GM12878 (cell line): ENCODE data around the gene FMNL2. TPM values are rescaled to one million over a fixed set of nuclear protein-coding genes. Genes with fewer than 3 reads are reported as not detected.

Experiments
- ATAC-seq: fragments of 200-7000 bp; cut with Tn5 transposase; 3 replicates; pipeline ENCODE4 v1.9.1; 2020; ENCODE audit warnings: mild to moderate bottlenecking, moderate library complexity
- BruUV-seq: library from RNA; stranded (reverse); fragments of 400-500 nt; replicated peaks from 2 replicates; lab custom pipeline; 2021; lab: Mats Ljungman, UMichigan
- CTCF ChIA-PET: fragments of 300-600 bp; sonication (Branson Sonifier 250); formaldehyde crosslinking; extraction: SDS; loops from one replicate; lab custom pipeline; 2021; ENCODE audit warnings: inconsistent platforms; lab: Yijun Ruan, JAX
- POLR2A ChIA-PET: fragments of 350-600 bp; formaldehyde crosslinking; extraction: SDS; loops from one replicate; lab custom pipeline; 2021; ENCODE audit warnings: inconsistent platforms; lab: Charles Lee
- RAD21 ChIA-PET: fragments of 300-600 bp; sonication (Branson Sonifier 250); formaldehyde crosslinking; loops from one replicate; lab custom pipeline; 2023; ENCODE audit warnings: antibody characterized with exemption; ENCODE audit not compliant: unreplicated experiment; lab: Charles Lee
- SMC1A ChIA-PET: fragments of 300-600 bp; sonication (Branson Sonifier 250); formaldehyde crosslinking; loops from one replicate; lab custom pipeline; 2023; ENCODE audit not compliant: unreplicated experiment, uncharacterized antibody; lab: Charles Lee
- DNase-seq: peaks from one replicate; pipeline ENCODE4 v3.0.0-alpha.2; 2011; ENCODE audit warnings: low read depth, low spot score
- FAIRE-seq: peaks from 3 replicates; lab custom pipeline; 2011; peaks lifted over from hg19 to GRCh38; lab: Jason Lieb, UNC
- H2AFZ ChIP-seq: 2 replicates; pipeline ENCODE4 v1.6.0; 2011; ENCODE audit warnings: low read depth, low read length, control low read depth; ENCODE audit not compliant: control insufficient read depth
- H3K27ac ChIP-seq: 2 replicates; pipeline ENCODE4 v1.5.1; 2011; ENCODE audit warnings: control low read depth; ENCODE audit not compliant: control insufficient read depth, insufficient read depth
- H3K27me3 ChIP-seq, 2 experiments: replicated peaks in 1 of 2; 2 replicates each; pipeline versions ENCODE4 v1.6.0 to v1.6.1; 2011; ENCODE audit warnings: low read length in 1 of 2; ENCODE audit not compliant: control insufficient read depth in 2 of 2, insufficient read depth in 2 of 2
- H3K36me3 ChIP-seq, 2 experiments: 2 replicates each; pipeline ENCODE4 v1.5.1; 2011; ENCODE audit warnings: low read length in 1 of 2; ENCODE audit not compliant: control insufficient read depth in 2 of 2, insufficient read depth in 2 of 2
- H3K4me1 ChIP-seq: 2 replicates; pipeline ENCODE4 v1.6.1; 2011; ENCODE audit warnings: mild to moderate bottlenecking, low read length, moderate library complexity, mixed read lengths; ENCODE audit not compliant: control insufficient read depth, insufficient read depth
- H3K4me2 ChIP-seq: 2 replicates; pipeline ENCODE4 v1.6.0; 2011; ENCODE audit warnings: control low read depth; ENCODE audit not compliant: control insufficient read depth, insufficient read depth
- H3K4me3 ChIP-seq: fragments of 200-600 bp; sonication (generic); 2 replicates; pipeline ENCODE4 v1.5.1; 2016
- H3K79me2 ChIP-seq: 2 replicates; pipeline ENCODE4 v1.6.0; 2011; ENCODE audit warnings: low read length; ENCODE audit not compliant: control insufficient read depth, insufficient read depth
- H3K9ac ChIP-seq: 2 replicates; pipeline ENCODE4 v1.8.0; 2011; ENCODE audit warnings: low read length, control low read depth, mixed read lengths; ENCODE audit not compliant: control insufficient read depth, insufficient read depth
- H3K9me3 ChIP-seq: replicated peaks from 3 replicates; pipeline ENCODE4 v1.5.1; 2011; ENCODE audit warnings: mild to moderate bottlenecking, low read length; ENCODE audit not compliant: control insufficient read depth, insufficient read depth
- H4K20me1 ChIP-seq: 2 replicates; pipeline ENCODE4 v1.6.0; 2011; ENCODE audit not compliant: control insufficient read depth, insufficient read depth
- MEF2B ChIP-seq: fragments of 450-650 bp; IDR thresholded peaks from 2 replicates; pipeline ENCODE4 v1.6.1; 2018; ENCODE audit warnings: mild to moderate bottlenecking, moderate library complexity; ENCODE audit not compliant: partially characterized antibody, poor library complexity, severe bottlenecking
- NRF1 ChIP-seq: conservative IDR thresholded peaks from 2 replicates; pipeline ENCODE4 v1.6.1; 2011; ENCODE audit warnings: mild to moderate bottlenecking, low read depth, low read length, improper control_type of control experiment
- POLR2AphosphoS5 ChIP-seq: IDR thresholded peaks from 2 replicates; pipeline ENCODE4 v1.6.1; 2011; ENCODE audit warnings: mild to moderate bottlenecking, low read length, inconsistent platforms
- RCOR1 ChIP-seq: conservative IDR thresholded peaks from 2 replicates; pipeline ENCODE4 v1.6.1; 2012; ENCODE audit warnings: low read depth, low read length, improper control_type of control experiment
- REST ChIP-seq: IDR thresholded peaks from 2 replicates; pipeline ENCODE4 v1.6.1; 2012; ENCODE audit warnings: mild to moderate bottlenecking, low read depth, low read length
- WRNIP1 ChIP-seq: IDR thresholded peaks from 2 replicates; pipeline ENCODE4 v1.6.1; 2011; ENCODE audit warnings: low read depth, low read length, improper control_type of control experiment, borderline replicate concordance
- ZNF384 ChIP-seq: IDR thresholded peaks from 2 replicates; pipeline ENCODE4 v1.6.1; 2012; ENCODE audit warnings: low read depth, mild to moderate bottlenecking, low read length, improper control_type of control experiment, borderline replicate concordance
- WGBS: methylation state at CpG from one replicate; pipeline ENCODE4 v1.1.6; 2016; ENCODE audit warnings: low lambda C conversion rate; ENCODE audit not compliant: insufficient replicate concordance, insufficient coverage; ENCODE audit errors: missing lambda C conversion rate; 5-methylcytosine and 5-hydroxymethylcytosine counted together
- in situ Hi-C: fragments of 300-500 bp; cut with MboI; formaldehyde crosslinking; loops from 9 replicates; pipeline ENCODE4 v1.14.3; 2018; ENCODE audit warnings: mixed read lengths
- intact Hi-C: fragments of 100-400 bp; cut with micrococcal nuclease; formaldehyde crosslinking; loops from one replicate; pipeline ENCODE4 v1.14.2; 2022; ENCODE audit not compliant: unreplicated experiment
- polyA plus RNA-seq, 11 experiments: library from polyadenylated mRNA; depleted of rRNA in 4 of 11; unstranded in 6 of 11; stranded (reverse) in 5 of 11; fragments of >200 nt; fragmentation: Nextera tagmentation in 4 of 11; fragmentation: Illumina TruSeq in 1 of 11; extraction: Ambion mirVana in 4 of 11; extraction: Trizol in 1 of 11; gene quantifications; 1 replicate in 1 of 11; 2 replicates in 10 of 11; pipeline versions ENCODE4 v1.2.1 to v1.2.3, GENCODE V29; 2011 to 2016; ENCODE audit warnings: inconsistent platforms in 2 of 11, missing spikeins in 2 of 11, low read depth in 1 of 11
- total RNA-seq, 4 experiments: library from RNA; depleted of rRNA in 3 of 4; stranded (reverse); fragments of >200 nt in 3 of 4; fragmentation: Illumina TruSeq in 1 of 4; extraction: Trizol in 1 of 4; gene quantifications; 2 replicates each; pipeline versions ENCODE4 v1.2.1 to v1.2.3, GENCODE V29; 2013 to 2021
- TF ChIP-seq, protein P1 (sequence below): fragments of 450-650 bp; IDR thresholded peaks from 2 replicates; pipeline ENCODE4 v1.6.1; 2017; ENCODE audit warnings: mild to moderate bottlenecking, moderate library complexity
- TF ChIP-seq, protein P2 (sequence below): fragments of 450-650 bp; formaldehyde crosslinking; IDR thresholded peaks from 2 replicates; pipeline ENCODE4 v1.5.0; 2022; ENCODE audit warnings: mild to moderate bottlenecking, missing genetic modification characterization

Gene FMNL2
- total and polyA plus RNA-seq, 10 of the 15 experiments (the other 5 are each of a cell fraction or from before 2014, with no cell fraction given), result 0.13 to 9.9 (median 0.35) TPM

DNA sequence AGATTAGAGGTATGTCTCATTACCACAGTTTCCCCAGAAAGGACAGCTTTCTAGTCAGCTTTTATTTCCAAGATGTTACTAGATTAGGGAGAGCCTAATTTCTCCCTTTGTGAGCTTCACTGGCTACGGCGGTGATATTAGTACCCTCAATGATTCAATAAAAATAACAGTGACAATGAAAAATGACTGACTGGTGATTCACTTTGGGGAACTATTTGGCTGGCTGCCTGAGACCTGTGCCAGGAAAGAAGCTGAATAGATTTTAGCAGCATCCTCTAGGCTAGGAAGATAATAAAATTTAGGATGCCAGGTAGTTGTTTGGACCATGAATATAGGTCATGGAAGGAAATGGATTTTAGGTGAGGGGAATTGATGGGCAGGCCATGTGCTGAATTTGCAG, 178.7 kb downstream of the FMNL2 start:
- Histone ChIP-seq H3K9ac (no peak overlapping the region), H4K20me1 (no peaks in the 10 kb centered on the region), H3K79me2 (no peaks in the 10 kb centered on the region), H2AFZ (no peak overlapping the region), H3K4me1 (no peaks in the 10 kb centered on the region), H3K27ac (no peak overlapping the region), H3K9me3 (no peaks in the 10 kb centered on the region), H3K27me3 (no peaks in the 10 kb centered on the region), H3K4me3 (no peak overlapping the region), H3K4me2 (no peak overlapping the region), H3K36me3 (no peaks in the 10 kb centered on the region)
- intact Hi-C loops, result no loop called here
- ChIA-PET RAD21 (interaction anchor here (1.3 kb wide), 1 partner anchor 105 kb away, joined by 3 read pairs; no protein-coding TSS in a partner anchor), SMC1A (interaction anchor here (1.2 to 1.9 kb wide), 6 partner anchors 11 to 123 kb away, joined by 3 to 6 read pairs (median 4); no protein-coding TSS in a partner anchor), POLR2A (no interaction called here), CTCF (interaction anchor here (1.3 kb wide), 1 partner anchor 17 kb away, joined by 4 read pairs; no protein-coding TSS in a partner anchor)
- in situ Hi-C loops, result no loop called here
- WGBS, result 100% methylated on average over 2 of the region's 2 CpGs
- ATAC-seq, result no peak
- no TSS peak for BruUV-seq
- FAIRE-seq, result no peak
- no peak for DNase-seq
- TF ChIP-seq REST (no peak), NRF1 (no peak), WRNIP1 (no peak), MEF2B (no peak), RCOR1 (no peak), ZNF384 (no peak), POLR2AphosphoS5 (no peak)
- TF ChIP-seq, protein P1, sequence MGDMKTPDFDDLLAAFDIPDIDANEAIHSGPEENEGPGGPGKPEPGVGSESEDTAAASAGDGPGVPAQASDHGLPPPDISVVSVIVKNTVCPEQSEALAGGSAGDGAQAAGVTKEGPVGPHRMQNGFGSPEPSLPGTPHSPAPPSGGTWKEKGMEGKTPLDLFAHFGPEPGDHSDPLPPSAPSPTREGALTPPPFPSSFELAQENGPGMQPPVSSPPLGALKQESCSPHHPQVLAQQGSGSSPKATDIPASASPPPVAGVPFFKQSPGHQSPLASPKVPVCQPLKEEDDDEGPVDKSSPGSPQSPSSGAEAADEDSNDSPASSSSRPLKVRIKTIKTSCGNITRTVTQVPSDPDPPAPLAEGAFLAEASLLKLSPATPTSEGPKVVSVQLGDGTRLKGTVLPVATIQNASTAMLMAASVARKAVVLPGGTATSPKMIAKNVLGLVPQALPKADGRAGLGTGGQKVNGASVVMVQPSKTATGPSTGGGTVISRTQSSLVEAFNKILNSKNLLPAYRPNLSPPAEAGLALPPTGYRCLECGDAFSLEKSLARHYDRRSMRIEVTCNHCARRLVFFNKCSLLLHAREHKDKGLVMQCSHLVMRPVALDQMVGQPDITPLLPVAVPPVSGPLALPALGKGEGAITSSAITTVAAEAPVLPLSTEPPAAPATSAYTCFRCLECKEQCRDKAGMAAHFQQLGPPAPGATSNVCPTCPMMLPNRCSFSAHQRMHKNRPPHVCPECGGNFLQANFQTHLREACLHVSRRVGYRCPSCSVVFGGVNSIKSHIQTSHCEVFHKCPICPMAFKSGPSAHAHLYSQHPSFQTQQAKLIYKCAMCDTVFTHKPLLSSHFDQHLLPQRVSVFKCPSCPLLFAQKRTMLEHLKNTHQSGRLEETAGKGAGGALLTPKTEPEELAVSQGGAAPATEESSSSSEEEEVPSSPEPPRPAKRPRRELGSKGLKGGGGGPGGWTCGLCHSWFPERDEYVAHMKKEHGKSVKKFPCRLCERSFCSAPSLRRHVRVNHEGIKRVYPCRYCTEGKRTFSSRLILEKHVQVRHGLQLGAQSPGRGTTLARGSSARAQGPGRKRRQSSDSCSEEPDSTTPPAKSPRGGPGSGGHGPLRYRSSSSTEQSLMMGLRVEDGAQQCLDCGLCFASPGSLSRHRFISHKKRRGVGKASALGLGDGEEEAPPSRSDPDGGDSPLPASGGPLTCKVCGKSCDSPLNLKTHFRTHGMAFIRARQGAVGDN, result no peak
- TF ChIP-seq, protein P2, sequence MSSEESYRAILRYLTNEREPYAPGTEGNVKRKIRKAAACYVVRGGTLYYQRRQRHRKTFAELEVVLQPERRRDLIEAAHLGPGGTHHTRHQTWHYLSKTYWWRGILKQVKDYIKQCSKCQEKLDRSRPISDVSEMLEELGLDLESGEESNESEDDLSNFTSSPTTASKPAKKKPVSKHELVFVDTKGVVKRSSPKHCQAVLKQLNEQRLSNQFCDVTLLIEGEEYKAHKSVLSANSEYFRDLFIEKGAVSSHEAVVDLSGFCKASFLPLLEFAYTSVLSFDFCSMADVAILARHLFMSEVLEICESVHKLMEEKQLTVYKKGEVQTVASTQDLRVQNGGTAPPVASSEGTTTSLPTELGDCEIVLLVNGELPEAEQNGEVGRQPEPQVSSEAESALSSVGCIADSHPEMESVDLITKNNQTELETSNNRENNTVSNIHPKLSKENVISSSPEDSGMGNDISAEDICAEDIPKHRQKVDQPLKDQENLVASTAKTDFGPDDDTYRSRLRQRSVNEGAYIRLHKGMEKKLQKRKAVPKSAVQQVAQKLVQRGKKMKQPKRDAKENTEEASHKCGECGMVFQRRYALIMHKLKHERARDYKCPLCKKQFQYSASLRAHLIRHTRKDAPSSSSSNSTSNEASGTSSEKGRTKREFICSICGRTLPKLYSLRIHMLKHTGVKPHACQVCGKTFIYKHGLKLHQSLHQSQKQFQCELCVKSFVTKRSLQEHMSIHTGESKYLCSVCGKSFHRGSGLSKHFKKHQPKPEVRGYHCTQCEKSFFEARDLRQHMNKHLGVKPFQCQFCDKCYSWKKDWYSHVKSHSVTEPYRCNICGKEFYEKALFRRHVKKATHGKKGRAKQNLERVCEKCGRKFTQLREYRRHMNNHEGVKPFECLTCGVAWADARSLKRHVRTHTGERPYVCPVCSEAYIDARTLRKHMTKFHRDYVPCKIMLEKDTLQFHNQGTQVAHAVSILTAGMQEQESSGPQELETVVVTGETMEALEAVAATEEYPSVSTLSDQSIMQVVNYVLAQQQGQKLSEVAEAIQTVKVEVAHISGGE (CRISPR knock-in tag), result no peak
